ENCODE results near the gene NCF2. TPM values are rescaled to one million over a fixed set of nuclear protein-coding genes. Genes with fewer than 3 reads are reported as not detected.

NCF2 gene
- total RNA-seq, 1 experiment from 2014 or later = 0.14 TPM

DNA sequence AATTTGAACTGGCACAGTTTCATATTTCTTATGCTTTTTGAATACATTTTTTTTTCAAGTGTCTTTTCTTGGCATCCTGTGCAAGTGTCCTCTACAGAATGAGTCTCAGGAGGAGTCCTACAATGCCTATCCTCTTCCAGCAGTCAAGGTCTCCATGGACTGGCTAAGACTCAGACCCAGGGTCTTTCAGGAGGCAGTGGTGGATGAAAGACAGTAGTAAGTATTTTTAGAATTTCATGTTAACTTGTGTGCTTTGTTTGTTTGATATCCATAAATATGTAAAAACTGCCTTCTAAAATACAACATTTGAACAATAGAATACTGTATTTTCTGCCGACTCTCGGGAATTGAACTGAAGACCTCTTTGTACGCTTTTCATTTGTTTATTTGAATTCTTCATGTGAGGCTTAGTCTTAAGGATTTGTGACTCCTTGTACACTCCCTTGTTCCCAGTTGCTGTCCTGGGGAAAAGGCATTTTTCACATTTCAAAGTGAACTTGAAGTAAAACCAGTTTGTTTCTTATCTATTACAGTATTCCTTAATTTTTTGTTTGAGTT lies 56.6 kb downstream of the NCF2 start:
- no peak overlapping the region for H3K4me3 ChIP-seq (ENCODE audit: insufficient read depth, low read depth, low read length)
- no peaks in the 10 kb centered on the region for H3K27me3 ChIP-seq (ENCODE audit: control insufficient read depth, insufficient read depth, low read length)
- peaks cover 13% of the 10 kb centered on the region for H3K36me3 ChIP-seq (replicated peaks; ENCODE audit: control insufficient read depth, insufficient read depth, low read length)
- DNase-seq = no peak

DNA sequence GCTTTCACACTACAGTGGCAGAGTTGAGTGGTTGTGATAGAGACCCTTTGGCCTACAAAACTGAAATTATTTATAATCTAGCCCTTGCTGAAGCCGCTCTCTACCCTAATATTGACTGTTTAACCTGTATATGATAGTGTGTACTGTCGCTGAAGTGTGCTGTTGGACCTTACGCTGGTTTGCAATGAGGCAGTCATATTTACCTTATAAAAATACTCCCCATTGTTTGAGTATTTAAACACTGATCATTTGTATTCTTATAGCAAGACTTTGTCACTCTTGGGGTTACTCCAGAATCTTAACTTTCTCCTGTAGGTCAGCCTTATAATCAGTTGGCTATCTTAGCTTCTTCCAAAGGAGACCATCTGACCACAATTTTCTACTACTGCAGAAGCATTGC lies 61.7 kb downstream of the NCF2 start:
- Histone ChIP-seq H3K4me3 (ENCODE audit: insufficient read depth, low read depth, low read length) (no peak overlapping the region), H3K36me3 (replicated peaks; ENCODE audit: control insufficient read depth, insufficient read depth, low read length) (peaks cover 14% of the 10 kb centered on the region), H3K27me3 (ENCODE audit: control insufficient read depth, insufficient read depth, low read length) (no peaks in the 10 kb centered on the region)
- DNase-seq = no peak

DNA sequence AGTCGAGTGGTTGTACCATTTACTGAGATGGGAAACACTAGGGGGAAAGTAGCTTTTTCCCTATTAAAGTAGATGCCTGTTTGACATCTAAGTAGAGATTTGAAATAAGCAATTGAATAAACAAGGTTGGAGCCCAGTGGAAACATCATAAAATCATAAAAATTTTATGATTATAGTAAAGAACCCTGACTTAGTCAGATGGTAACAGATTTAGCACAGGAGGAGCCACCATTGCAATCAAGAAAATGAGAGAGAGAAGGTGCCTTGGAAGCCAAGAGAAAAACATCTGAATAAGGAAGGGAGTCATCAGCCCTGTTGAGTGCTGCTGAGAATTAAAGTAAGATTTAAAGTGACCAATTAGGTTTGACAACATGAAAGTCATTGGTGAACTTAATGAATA lies 68.2 kb downstream of the NCF2 start:
- no peak overlapping the region for H3K4me3 ChIP-seq (ENCODE audit: insufficient read depth, low read depth, low read length)
- no peaks in the 10 kb centered on the region for H3K27me3 ChIP-seq (ENCODE audit: control insufficient read depth, insufficient read depth, low read length)
- H3K36me3 ChIP-seq (replicated peaks; ENCODE audit: control insufficient read depth, insufficient read depth, low read length) = peaks cover 3% of the 10 kb centered on the region
- no peak for DNase-seq

DNA sequence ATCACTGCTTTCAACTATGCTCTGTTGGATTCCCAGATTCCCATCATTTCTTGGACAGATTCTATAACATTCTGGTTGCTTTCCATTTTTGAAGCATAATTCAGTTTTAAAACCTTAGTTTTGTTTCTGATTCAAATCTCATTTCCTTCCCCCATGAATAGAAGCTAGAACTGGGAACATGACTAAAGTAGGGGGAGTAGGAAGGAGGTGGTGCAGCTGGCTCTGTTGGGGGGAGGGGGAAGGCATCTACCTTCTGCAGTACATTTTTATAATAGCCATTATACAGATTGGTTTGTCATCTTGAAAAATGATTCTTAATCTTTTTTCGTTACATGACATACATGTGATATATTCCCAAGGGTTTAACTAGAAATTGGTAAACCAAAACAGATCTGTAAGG lies 69.9 kb downstream of the NCF2 start:
- Histone ChIP-seq H3K36me3 (replicated peaks; ENCODE audit: control insufficient read depth, insufficient read depth, low read length) (peaks cover 1% of the 10 kb centered on the region), H3K4me3 (ENCODE audit: insufficient read depth, low read depth, low read length) (no peak overlapping the region), H3K27me3 (ENCODE audit: control insufficient read depth, insufficient read depth, low read length) (no peaks in the 10 kb centered on the region)
- no peak for DNase-seq

DNA sequence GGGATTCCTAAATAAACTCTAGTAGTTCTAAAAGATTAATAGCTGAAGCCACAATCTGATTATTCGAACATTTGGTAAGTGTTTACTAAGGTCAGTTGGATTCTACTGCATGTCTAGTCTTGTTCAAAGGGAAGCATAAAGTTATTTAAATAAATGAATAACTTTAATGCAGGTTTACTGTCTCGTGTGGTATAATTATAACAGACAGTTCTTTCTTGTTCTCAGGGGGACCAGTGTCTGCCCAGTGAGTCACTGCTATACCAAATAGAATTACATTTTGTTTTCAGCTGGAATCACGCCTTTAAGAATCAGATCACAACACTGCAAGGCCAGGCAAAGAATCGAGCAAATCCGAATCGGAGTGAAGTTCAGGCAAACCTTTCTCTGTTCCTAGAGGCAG lies 72.9 kb downstream of the NCF2 start:
- Histone ChIP-seq H3K36me3 (replicated peaks; ENCODE audit: control insufficient read depth, insufficient read depth, low read length) (peaks cover 1% of the 10 kb centered on the region), H3K4me3 (ENCODE audit: insufficient read depth, low read depth, low read length) (no peak overlapping the region), H3K27me3 (ENCODE audit: control insufficient read depth, insufficient read depth, low read length) (no peaks in the 10 kb centered on the region)
- no peak for DNase-seq

DNA sequence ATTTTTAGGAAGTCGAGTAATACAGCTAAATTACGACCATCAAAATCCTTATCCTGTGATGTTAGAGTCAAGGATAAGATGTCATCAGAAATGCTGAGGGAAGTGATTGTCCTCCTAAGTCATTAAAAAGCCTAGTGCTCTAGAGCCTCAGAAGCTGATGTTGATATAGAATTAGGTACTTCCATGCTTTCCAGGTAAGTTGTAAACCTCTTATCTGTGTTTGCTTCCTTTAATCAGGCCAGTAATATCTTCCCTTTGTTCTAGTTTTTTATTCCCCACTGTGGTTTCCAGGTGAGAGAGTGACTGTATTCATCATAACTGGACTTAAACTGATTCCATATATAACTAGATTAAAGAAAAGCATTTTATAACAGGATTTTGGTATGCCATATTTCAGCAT lies 73.5 kb downstream of the NCF2 start:
- no peak for DNase-seq
- H3K36me3 ChIP-seq (replicated peaks; ENCODE audit: control insufficient read depth, insufficient read depth, low read length) = peaks cover 1% of the 10 kb centered on the region
- no peak overlapping the region for H3K4me3 ChIP-seq (ENCODE audit: insufficient read depth, low read depth, low read length)
- H3K27me3 ChIP-seq (ENCODE audit: control insufficient read depth, insufficient read depth, low read length) = no peaks in the 10 kb centered on the region

DNA sequence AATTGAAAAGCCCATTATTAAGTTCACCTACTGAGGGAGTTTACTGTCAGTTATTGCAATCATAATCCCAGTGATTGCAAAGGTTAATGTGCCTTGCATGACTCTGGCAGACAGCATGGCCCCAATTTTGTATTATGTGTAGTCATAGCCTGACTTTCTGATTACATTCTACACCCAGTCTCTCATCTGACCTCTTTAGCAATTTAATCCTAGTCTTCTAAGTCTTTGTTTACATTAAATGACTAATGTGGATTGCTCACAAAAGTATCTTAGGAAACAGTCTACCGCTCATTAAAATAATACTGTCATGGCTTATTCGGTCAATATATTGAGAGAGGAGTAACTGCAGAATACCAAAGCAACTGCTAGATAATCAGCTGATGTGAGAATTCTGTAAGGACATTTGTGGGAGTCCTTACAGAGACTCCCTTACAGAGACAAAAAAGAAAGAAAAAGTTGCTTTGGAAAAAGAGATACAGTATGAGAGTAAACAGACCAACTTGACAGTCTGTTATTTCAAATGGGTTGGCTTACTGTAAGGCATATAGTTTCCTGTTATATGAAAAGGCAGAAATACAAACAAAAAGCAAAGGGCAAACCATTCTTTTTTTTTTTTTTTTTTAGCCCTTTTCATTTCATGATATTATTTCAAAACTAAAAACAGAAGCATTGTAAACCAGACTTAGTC lies 75.1 kb downstream of the NCF2 start:
- H3K27me3 ChIP-seq (ENCODE audit: control insufficient read depth, insufficient read depth, low read length) = no peaks in the 10 kb centered on the region
- H3K36me3 ChIP-seq (replicated peaks; ENCODE audit: control insufficient read depth, insufficient read depth, low read length) = peaks cover 1% of the 10 kb centered on the region
- H3K4me3 ChIP-seq (ENCODE audit: insufficient read depth, low read depth, low read length) = no peak overlapping the region
- DNase-seq = no peak

DNA sequence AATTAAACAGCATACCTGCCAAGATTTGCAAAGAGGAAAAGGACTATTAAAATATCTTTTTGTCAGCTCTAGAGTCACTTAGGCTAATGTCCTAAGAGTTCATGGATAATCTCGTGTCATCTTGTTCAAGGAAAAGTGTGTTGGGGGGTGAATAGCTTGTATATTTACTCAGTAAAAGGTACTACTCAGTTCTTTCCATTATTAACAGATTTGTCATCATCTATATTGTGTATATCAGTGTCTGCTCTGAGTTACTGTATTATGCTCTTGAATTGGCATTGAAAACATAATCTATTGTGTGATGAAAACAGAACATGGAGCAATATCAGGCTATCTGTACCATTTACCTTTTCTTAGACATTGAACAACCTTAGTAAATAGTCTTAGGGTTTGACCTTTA lies 76.0 kb downstream of the NCF2 start:
- Histone ChIP-seq H3K4me3 (ENCODE audit: insufficient read depth, low read depth, low read length) (no peak overlapping the region), H3K27me3 (ENCODE audit: control insufficient read depth, insufficient read depth, low read length) (no peaks in the 10 kb centered on the region), H3K36me3 (replicated peaks; ENCODE audit: control insufficient read depth, insufficient read depth, low read length) (peaks cover 1% of the 10 kb centered on the region)
- no peak for DNase-seq

DNA sequence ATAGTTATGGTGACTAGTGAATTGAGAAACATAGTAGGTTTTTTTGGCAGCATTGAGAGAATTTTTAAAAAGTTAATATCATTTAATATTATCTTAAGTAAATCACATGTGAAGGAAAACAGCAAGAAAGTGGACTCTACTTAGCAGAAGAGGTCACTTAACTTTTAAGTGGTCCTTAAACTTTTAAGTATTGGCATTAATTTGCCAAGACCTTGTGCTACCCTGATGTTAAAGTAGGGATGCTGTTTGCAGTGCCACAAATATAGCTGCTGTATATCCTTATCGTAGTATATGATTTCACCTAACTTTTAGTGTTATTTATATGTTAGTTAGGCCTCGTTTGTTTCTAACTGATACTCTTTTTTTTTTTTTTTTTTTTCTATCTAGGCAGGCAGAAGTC lies 77.8 kb downstream of the NCF2 start:
- Histone ChIP-seq H3K27me3 (ENCODE audit: control insufficient read depth, insufficient read depth, low read length) (no peaks in the 10 kb centered on the region), H3K4me3 (ENCODE audit: insufficient read depth, low read depth, low read length) (no peak overlapping the region), H3K36me3 (replicated peaks; ENCODE audit: control insufficient read depth, insufficient read depth, low read length) (no peaks in the 10 kb centered on the region; the same call in none of the 2 replicates)
- no peak for DNase-seq

DNA sequence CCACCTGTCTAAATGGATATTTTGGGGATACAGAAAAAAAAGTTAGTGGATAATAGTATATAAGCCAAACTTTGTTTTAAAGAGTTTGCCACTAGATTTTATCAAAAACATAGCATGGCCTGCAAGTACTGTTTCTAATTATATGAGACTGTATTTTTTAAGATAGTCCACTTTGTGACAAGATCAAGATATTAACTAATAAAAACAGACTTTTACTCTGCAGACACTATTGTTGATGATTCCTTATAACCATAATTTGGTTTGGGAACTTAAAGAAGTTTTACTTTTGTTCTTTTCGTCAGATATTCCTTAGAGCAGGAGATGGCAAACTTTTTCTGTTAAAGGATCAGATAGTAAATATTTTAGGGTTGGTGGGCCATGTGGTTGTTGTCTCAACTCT lies 81.6 kb downstream of the NCF2 start:
- no peak overlapping the region for H3K4me3 ChIP-seq (ENCODE audit: insufficient read depth, low read depth, low read length)
- H3K36me3 ChIP-seq (replicated peaks; ENCODE audit: control insufficient read depth, insufficient read depth, low read length) = no peaks in the 10 kb centered on the region
- no peaks in the 10 kb centered on the region for H3K27me3 ChIP-seq (ENCODE audit: control insufficient read depth, insufficient read depth, low read length)
- DNase-seq = no peak

DNA sequence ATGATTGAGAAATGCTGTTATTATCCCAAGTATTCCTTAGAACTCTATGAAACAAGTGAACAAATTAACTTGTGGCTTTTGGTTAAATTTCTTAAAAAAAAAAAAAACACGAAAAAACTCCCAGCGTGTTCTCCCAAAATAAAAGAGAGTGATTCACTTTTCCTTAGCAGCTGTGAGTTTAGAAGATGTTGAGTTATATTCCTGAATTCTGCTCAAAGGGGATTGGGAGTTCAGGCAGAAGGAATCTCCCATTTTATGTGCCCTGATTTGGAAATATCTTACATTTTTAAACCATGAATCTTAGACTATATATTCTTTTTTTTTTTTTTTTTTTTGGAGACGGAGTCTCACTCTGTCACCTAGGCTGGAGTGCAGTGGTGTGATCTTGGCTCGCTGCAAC lies 83.7 kb downstream of the NCF2 start:
- no peak for DNase-seq
- Histone ChIP-seq H3K27me3 (ENCODE audit: control insufficient read depth, insufficient read depth, low read length) (no peaks in the 10 kb centered on the region), H3K36me3 (replicated peaks; ENCODE audit: control insufficient read depth, insufficient read depth, low read length) (no peaks in the 10 kb centered on the region), H3K4me3 (ENCODE audit: insufficient read depth, low read depth, low read length) (no peak overlapping the region)

Other genes starting within 250 kb of the NCF2 start
- 1.6 and 5.2 TPM in 2 replicates for gene NMNAT2, start 172.1 kb downstream of the NCF2 start, total RNA-seq (2014; rRNA removed; shearing (Covaris generic))
- 21.9 and 37.6 TPM in 2 replicates for gene SMG7, start 118.0 kb downstream of the NCF2 start, total RNA-seq (2014; rRNA removed; shearing (Covaris generic))
- 104 and 133 TPM in 2 replicates for gene ARPC5, start 45.3 kb upstream of the NCF2 start, total RNA-seq (2014; rRNA removed; shearing (Covaris generic))
- gene APOBEC4, start 62.9 kb upstream of the NCF2 start, total RNA-seq (2014; rRNA removed; shearing (Covaris generic)) = not detected in 2 replicates
- 2.2 and 3.2 TPM in 2 replicates for gene RGL1, start 214.7 kb upstream of the NCF2 start, total RNA-seq (2014; rRNA removed; shearing (Covaris generic))